Calu3 (cell line): ENCODE results near the gene PTPRG. TPM values are rescaled to one million over a fixed set of nuclear protein-coding genes. Genes with fewer than 3 reads are reported as not detected.

Experiments
- BruUV-seq: library from RNA; stranded (reverse); fragments of 400-500 nt; replicated peaks from 2 replicates; lab custom pipeline; 2021; lab: Mats Ljungman, UMichigan
- CTCF ChIA-PET: fragments of 300-600 bp; sonication (Branson Sonifier 250); formaldehyde crosslinking; loops from one replicate; lab custom pipeline; 2022; ENCODE audit warnings: antibody characterized with exemption; lab: Charles Lee
- DNase-seq: peaks from one replicate; pipeline ENCODE4 v3.0.0; 2022
- H3K27ac Mint-ChIP-seq: one replicate; pipeline ENCODE4 v1.8.0; 2022; ENCODE audit warnings: mixed read lengths; ENCODE audit not compliant: unreplicated experiment
- H3K27me3 Mint-ChIP-seq: one replicate; pipeline ENCODE4 v1.8.0; 2022; ENCODE audit warnings: mixed read lengths; ENCODE audit not compliant: unreplicated experiment
- H3K36me3 Mint-ChIP-seq: one replicate; pipeline ENCODE4 v1.8.0; 2022; ENCODE audit warnings: mild to moderate bottlenecking, moderate library complexity, mixed read lengths; ENCODE audit not compliant: insufficient read depth, unreplicated experiment
- H3K4me1 Mint-ChIP-seq: one replicate; pipeline ENCODE4 v1.8.0; 2022; ENCODE audit warnings: mild to moderate bottlenecking, low read depth, mixed read lengths; ENCODE audit not compliant: unreplicated experiment
- H3K4me3 Mint-ChIP-seq: one replicate; pipeline ENCODE4 v1.8.0; 2022; ENCODE audit warnings: mild to moderate bottlenecking, low read depth, moderate library complexity, mixed read lengths; ENCODE audit not compliant: unreplicated experiment
- H3K9me3 Mint-ChIP-seq: one replicate; pipeline ENCODE4 v1.8.0; 2022; ENCODE audit warnings: low read depth, mixed read lengths; ENCODE audit not compliant: unreplicated experiment
- CTCF ChIP-seq: fragments of 200-600 bp; IDR thresholded peaks from one replicate; pipeline ENCODE4 v1.8.0; 2022; ENCODE audit warnings: antibody characterized with exemption; ENCODE audit not compliant: unreplicated experiment
- intact Hi-C: fragments of 100-400 bp; cut with micrococcal nuclease; formaldehyde crosslinking; loops from one replicate; pipeline ENCODE4 v1.10.0; 2022; ENCODE audit not compliant: unreplicated experiment
- total RNA-seq: library from RNA; stranded (reverse); gene quantifications from 2 replicates; pipeline ENCODE4 v1.2.3, GENCODE V29; 2022

The PTPRG gene
- total RNA-seq, 1 experiment from 2014 or later, result 0.35 TPM

GRCh38 chr3:61771976-61772375, 210.6 kb downstream of the PTPRG start:
- intact Hi-C loops, result no loop called here
- no TSS peak for BruUV-seq
- DNase-seq, result no peak
- Mint-ChIP-seq H3K4me1 (no peaks in the 10 kb centered on the region), H3K4me3 (no peak overlapping the region), H3K36me3 (no peaks in the 10 kb centered on the region), H3K27me3 (no peaks in the 10 kb centered on the region), H3K9me3 (peaks cover 13% of the 10 kb centered on the region), H3K27ac (no peak overlapping the region)
- no peak for TF ChIP-seq CTCF
- CTCF ChIA-PET, result no interaction called here

- H3K27ac Mint-ChIP-seq, result no peak overlapping the region
- CTCF ChIA-PET, result no interaction called here
- DNase-seq, result no peak
- no peaks in the 10 kb centered on the region for H3K4me1 Mint-ChIP-seq
- TF ChIP-seq CTCF, result no peak
- H3K36me3 Mint-ChIP-seq, result no peaks in the 10 kb centered on the region
- peaks cover 13% of the 10 kb centered on the region for H3K9me3 Mint-ChIP-seq
- no TSS peak for BruUV-seq
- H3K4me3 Mint-ChIP-seq, result no peak overlapping the region
- no peaks in the 10 kb centered on the region for H3K27me3 Mint-ChIP-seq
- intact Hi-C loops, result no loop called here
Observed at GRCh38 chr3:61772456-61772855, 211.1 kb downstream of the PTPRG start.

- Mint-ChIP-seq H3K36me3 (no peaks in the 10 kb centered on the region), H3K27ac (no peak overlapping the region), H3K4me3 (no peak overlapping the region), H3K27me3 (no peaks in the 10 kb centered on the region), H3K9me3 (peaks cover 19% of the 10 kb centered on the region), H3K4me1 (no peaks in the 10 kb centered on the region)
- no peak for DNase-seq
- intact Hi-C loops, result no loop called here
- CTCF ChIA-PET, result no interaction called here
- BruUV-seq, result no TSS peak
- TF ChIP-seq CTCF, result no peak
Observed at GRCh38 chr3:61774279-61774890, 213.0 kb downstream of the PTPRG start.

GRCh38 chr3:61776390-61776789, 215.0 kb downstream of the PTPRG start:
- no peak overlapping the region for H3K27ac Mint-ChIP-seq
- no peaks in the 10 kb centered on the region for H3K36me3 Mint-ChIP-seq
- no peaks in the 10 kb centered on the region for H3K27me3 Mint-ChIP-seq
- TF ChIP-seq CTCF, result no peak
- BruUV-seq, result no TSS peak
- CTCF ChIA-PET, result no interaction called here
- intact Hi-C loops, result no loop called here
- peaks cover 10% of the 10 kb centered on the region for H3K9me3 Mint-ChIP-seq
- no peak overlapping the region for H3K4me3 Mint-ChIP-seq
- H3K4me1 Mint-ChIP-seq, result no peaks in the 10 kb centered on the region
- no peak for DNase-seq
